Measurements from ENCODE around the gene CPEB3. TPM values are rescaled to one million over a fixed set of nuclear protein-coding genes. Genes with fewer than 3 reads are reported as not detected.

Gene CPEB3
- total RNA-seq, 1 donor = 0.43 TPM

GRCh38 chr10:92110039-92110794 lies 180.7 kb downstream of the CPEB3 start:
- H3K4me3 ChIP-seq (ENCODE audit: low read depth, low read length) = no peak overlapping the region
- TF ChIP-seq CTCF (IDR thresholded peaks at IDR 0.05; ENCODE audit: insufficient read depth, low read depth, low read length) = no peak
- DNase-seq (ENCODE audit: low read depth) = peak; percentile 33

GRCh38 chr10:92108747-92109146 lies 182.1 kb downstream of the CPEB3 start:
- no peak for TF ChIP-seq CTCF (IDR thresholded peaks at IDR 0.05; ENCODE audit: insufficient read depth, low read depth, low read length)
- DNase-seq (ENCODE audit: low read depth) = no peak

GRCh38 chr10:92108120-92108519 lies 182.8 kb downstream of the CPEB3 start:
- DNase-seq (ENCODE audit: low read depth) = no peak
- no peak for TF ChIP-seq CTCF (IDR thresholded peaks at IDR 0.05; ENCODE audit: insufficient read depth, low read depth, low read length)
- H3K4me3 ChIP-seq (ENCODE audit: low read depth, low read length) = no peak overlapping the region

More at GRCh38 chr10:92108747-92109146, 182.1 kb downstream of the CPEB3 start:
- H3K4me3 ChIP-seq (ENCODE audit: low read depth, low read length) = no peak overlapping the region

- no peak for DNase-seq (ENCODE audit: low read depth)
- TF ChIP-seq CTCF (IDR thresholded peaks at IDR 0.05; ENCODE audit: insufficient read depth, low read depth, low read length) = no peak
- no peak overlapping the region for H3K4me3 ChIP-seq (ENCODE audit: low read depth, low read length)
Measured at GRCh38 chr10:92103376-92104090, 187.3 kb downstream of the CPEB3 start.

GRCh38 chr10:92102601-92103213 lies 188.2 kb downstream of the CPEB3 start:
- DNase-seq (ENCODE audit: low read depth) = no peak
- H3K4me3 ChIP-seq (ENCODE audit: low read depth, low read length) = no peak overlapping the region
- TF ChIP-seq CTCF (IDR thresholded peaks at IDR 0.05; ENCODE audit: insufficient read depth, low read depth, low read length) = no peak

- no peak for TF ChIP-seq CTCF (IDR thresholded peaks at IDR 0.05; ENCODE audit: insufficient read depth, low read depth, low read length)
- no peak overlapping the region for H3K4me3 ChIP-seq (ENCODE audit: low read depth, low read length)
- no peak for DNase-seq (ENCODE audit: low read depth)
Measured at GRCh38 chr10:92094960-92095359, 195.9 kb downstream of the CPEB3 start.
